Stimulated activated CD4-positive, alpha-beta T cell treated with anti-CD3 and anti-CD28 coated beads, Interleukin-2, amount 100 ng/mL, for 48 hours (primary cell): ENCODE results near the gene ZCWPW2.

Experiments
- DNase-seq, 2 donors: peaks; one replicate each; pipeline ENCODE4 v3.0.0-alpha.2; 2020

The ZCWPW2 gene

GRCh38 chr3:28386049-28386448 lies 37.5 kb downstream of the ZCWPW2 start:
- no peak for DNase-seq

- DNase-seq, result no peak
Observed at GRCh38 chr3:28388978-28389377, 40.5 kb downstream of the ZCWPW2 start.

- no peak for DNase-seq
Observed at GRCh38 chr3:28399206-28399605, 50.7 kb downstream of the ZCWPW2 start.

GRCh38 chr3:28406241-28406640 lies 57.7 kb downstream of the ZCWPW2 start:
- no peak for DNase-seq

GRCh38 chr3:28449398-28449797 lies 100.9 kb downstream of the ZCWPW2 start:
- DNase-seq, result no peak

DNA sequence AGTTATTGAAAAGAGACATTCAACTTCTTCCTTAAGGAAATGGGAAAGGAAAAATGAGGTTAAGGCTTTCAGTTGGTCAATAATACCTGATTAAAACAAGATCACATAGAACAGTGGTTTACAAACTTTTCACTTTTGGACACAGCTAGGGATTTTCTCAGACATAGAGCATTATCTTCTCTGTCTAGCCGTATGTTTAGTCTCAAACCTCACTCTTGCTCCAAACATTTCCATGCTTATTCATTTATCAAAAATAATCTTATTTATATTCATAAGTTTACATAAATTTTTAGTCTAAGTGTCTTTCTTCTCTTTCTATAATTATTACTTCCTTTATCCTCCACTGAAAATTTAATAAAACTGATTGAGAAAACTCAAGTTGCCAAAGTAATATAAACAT lies 114.3 kb downstream of the ZCWPW2 start:
- DNase-seq, result no peak

DNA sequence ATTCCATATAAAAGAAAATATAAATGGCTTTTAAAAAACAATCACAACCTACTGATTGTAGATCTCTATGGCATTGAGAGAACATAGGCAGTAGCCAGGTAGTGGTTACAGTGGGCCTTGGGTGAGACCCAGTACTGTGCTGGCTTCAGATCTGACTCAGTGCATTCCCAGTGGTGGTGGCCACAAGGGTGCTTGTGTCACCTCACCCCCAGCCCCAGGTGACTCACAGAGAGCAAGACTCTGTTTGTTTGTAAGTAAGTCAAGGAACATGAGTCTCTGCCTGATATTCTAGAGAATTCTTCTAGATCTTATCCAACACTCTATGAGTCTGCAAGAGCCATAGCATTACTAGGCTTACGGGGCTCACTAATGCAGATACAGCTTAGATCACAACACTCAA lies 118.9 kb downstream of the ZCWPW2 start:
- no peak for DNase-seq

DNA sequence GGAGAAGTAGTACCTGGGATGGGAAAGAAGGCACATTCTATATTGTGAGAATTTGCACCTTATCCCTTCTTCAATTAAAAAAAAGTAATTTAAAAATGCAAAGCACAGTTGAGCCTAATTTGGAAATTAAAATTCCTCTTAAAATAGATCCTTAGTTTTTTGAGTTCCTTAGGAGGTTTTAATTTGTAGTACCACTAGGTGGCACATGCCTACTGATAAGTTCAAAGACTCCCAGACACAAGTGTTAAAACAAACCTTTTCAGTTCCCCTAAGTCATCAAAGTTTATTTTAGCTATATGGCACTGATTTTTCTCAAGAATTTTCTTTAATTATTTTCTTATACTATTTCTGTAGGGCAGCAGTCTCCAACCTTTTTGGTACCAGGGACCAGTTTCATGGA lies 127.7 kb downstream of the ZCWPW2 start:
- no peak for DNase-seq

GRCh38 chr3:28476764-28477163 lies 128.2 kb downstream of the ZCWPW2 start:
- no peak for DNase-seq

DNA sequence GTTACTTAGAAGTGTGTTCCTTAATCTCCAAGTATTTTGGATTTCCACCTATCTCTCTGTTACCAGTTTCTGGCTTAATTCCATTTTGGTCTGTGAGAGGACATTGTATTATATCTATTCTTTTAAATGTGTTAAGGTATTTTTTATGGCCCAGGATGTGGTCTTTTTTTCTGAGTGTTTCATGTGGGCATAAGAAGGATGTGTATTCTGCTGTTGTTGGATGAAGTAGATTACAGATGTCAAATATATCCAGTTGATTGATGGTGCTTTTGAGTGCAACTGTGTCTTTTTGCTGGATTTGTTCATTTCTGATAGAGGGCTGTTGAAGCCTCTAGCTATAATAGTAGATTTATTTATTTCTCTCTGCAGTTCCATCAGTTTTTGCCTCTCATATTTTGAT lies 136.6 kb downstream of the ZCWPW2 start:
- no peak for DNase-seq

DNA sequence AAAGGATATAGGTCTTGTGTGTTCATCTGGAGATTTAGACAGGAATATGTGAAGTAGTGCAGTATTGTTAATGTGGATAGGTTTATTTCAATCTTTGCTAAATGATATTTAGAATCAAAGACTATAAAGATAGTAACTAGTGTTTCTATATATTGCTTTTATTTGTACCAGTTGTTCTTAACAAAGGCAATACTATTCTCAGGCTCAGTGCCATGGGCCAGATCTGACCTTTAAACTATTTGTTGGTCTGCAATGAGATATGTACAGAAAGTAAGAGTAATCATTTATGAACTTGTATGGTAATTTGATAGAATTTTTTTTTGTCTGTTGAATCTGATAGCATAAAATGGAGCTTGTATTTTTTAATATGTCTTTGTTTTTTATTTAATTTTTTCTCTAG lies 146.8 kb downstream of the ZCWPW2 start:
- no peak for DNase-seq

DNA sequence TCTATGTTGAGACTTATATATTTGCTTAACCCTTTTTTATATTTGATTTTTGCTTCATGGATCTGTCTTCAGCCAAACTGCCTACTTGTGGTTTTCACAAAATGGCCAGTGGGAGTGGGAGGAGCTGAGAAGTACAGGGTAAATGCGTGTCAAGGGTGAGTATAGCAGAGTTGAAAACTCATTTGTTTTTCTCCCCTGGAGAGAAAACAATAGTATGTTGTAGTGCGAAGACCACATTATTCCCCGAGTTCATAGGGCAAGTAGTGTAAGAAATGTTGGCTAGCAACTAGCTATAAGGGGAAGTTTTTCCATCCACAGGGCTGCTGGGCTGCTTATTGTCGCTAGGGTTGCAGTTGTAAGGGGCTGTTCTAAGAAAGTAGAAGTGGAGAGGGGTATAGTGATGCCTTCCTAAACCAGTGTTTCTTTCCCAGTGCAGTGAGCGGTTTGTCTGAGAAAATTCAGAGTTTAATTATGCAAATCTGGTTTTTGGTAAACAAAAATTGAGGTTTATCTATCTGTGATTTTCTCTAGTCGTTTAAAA lies 153.9 kb downstream of the ZCWPW2 start:
- DNase-seq, result no peak

DNA sequence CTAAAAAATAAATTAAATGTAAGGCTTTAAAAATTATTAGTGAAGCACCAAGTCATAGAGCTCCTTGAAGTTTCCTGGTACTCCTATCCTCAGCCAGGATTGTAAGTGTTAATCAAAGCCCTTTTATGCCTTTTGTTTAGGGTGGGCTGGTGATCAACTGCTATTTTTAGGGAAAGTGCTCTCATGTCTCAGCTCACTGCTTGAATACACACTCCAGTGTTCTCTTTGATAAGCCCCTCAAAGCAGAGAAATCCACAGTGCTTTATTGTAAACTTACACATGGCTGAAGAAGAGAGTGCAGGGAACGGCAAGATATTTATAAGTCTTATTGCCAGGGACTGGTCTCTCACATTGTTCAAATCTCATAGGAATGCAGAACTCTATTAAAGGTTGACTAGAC lies 156.5 kb downstream of the ZCWPW2 start:
- no peak for DNase-seq

GRCh38 chr3:28521663-28522062 lies 173.1 kb downstream of the ZCWPW2 start:
- no peak for DNase-seq

DNA sequence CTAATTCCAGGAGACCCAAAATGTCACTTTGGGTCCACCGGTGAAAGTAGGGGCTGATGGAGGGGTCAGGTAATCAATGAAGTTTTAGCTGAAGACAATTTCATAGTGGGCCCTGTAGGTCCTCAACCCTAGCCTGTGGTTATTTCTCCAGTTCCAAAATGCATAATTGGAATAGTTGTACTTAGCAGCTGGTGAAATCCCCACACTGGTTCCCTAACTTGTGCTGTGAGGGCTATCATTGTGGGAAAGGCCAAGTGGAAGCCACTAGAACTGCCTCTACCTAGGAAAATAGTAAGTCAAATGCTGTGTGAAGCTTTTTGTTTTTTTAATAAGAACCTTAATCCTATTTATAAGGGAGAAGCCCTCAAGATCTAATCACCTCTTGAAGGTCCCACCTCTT lies 193.8 kb downstream of the ZCWPW2 start:
- no peak for DNase-seq

DNA sequence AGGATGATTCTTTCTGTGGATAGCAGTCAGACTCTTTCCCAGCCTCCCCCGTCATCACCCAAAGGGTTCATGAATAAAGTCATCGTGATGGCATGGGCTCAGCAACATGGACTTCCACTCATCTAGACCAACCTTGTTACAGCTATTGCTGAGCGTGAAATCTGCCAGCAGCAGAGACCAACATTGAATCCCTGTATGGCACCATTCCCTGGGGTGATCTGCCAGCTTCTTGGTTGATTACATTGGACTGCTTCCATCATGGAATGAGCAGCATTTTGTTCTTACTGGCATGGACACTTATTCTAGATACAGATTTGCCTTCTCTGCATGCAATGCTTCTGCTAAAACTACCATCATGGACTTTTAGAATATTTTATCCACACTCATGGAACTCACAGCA lies 195.7 kb downstream of the ZCWPW2 start:
- DNase-seq, result no peak

DNA sequence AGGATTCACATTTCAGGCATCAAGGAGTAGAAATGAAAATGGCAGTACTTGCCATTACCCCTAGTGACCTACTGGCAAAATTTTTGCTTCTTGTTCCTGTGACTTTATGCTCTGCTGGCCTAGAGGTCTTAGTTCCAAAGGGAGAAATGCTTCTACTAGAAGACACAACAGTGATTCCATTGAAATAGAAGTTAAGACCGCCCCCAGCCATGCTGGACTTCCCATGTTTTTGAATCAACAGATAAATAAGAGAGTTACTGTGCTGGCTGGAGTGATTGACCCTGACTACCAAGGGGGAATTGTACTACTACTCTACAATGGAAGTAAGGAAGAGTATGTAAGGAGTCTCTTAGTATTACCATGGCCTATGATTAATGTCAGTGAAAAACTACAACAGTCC lies 196.3 kb downstream of the ZCWPW2 start:
- no peak for DNase-seq

- DNase-seq, result no peak
Observed at GRCh38 chr3:28547677-28548076, 199.2 kb downstream of the ZCWPW2 start.

- DNase-seq, result no peak
Observed at GRCh38 chr3:28553175-28553574, 204.7 kb downstream of the ZCWPW2 start.

DNA sequence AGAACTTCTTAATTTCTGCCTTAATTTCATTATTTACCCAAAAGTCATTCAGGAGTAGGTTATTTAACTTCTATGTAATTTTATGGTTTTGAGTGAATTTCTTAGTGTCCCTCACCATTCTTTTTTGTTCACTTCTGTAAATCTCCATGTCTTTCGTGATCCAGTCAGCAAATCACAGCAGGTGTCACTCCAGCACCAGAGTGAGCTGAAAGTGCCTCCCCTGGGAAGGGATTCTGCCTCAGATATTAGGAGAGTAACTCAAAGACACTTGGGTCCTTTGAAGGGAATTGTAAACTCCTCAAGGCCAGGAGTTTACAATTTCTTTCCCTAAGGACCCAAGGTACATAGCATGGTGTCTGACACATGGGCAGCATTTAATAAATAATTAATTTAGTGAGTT lies 207.7 kb downstream of the ZCWPW2 start:
- no peak for DNase-seq

DNA sequence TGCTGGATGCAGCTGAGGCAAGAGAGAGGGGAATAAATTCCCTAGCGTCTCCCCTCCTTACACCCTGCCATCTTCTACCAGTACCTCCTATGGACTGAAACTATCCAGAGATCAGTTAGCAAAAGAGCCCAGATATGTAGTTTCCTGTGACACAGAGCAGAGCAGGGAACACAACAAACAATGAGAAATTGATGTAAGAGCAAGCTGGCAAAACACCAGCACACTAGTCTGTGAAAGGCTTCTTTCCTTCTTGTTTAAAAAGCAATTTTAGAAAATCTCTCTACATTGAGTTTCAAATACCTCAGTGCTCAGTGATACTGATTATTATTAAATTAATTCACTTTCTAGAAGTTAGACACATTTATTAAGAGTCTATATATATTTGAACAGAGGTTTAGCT lies 215.7 kb downstream of the ZCWPW2 start:
- DNase-seq, result no peak

- DNase-seq, result no peak
Observed at GRCh38 chr3:28569357-28569756, 220.8 kb downstream of the ZCWPW2 start.

DNA sequence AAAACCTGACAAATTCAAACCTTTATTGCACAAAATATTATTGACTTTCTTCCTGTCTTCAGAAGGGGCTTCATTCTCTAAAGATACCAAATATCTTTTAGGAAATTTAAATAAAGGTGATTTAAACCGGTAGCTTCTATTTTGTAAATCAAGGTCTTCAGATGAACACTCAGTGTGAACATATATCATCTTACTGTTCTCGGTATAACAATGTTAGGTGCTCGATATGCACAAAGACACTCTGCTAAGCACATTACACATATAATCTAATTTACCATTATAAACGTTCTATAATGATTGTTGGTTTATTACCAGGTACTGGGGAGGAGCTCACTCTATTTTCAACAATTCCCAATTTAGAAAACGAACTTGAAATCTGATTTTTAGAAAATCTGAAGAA lies 225.5 kb downstream of the ZCWPW2 start:
- DNase-seq, result no peak

DNA sequence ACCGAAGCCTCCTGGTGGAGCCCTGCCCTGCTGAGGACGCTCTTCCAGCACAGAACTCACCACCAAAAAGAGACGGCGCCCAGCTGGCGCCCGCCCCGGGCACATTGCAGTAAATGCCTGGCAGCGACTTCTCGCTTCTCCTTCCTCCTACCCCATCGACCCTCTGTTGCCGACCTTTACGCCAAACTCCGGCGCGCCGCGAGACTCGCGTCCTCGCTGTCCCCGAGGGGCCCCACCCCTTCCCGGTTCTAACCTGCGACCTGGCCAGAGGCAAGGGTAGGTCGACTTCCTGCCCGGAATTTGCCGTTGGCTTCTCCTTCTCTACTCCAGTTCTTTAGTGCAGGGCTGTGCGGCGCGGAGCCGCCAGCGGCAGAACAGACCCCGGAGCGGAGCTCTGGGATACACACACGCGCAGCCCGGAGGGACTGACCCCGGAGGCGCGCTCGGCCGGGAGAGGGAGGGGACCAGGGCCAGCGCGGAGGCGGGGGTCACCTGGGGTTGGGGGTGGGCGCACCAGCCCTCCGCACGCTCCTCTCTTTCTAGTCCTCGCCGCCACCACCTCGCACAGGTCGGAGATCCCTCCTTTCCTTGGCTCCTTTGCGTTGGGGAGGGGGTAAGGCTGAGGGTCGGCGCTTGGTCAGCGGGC lies 226.7 kb downstream of the ZCWPW2 start:
- DNase-seq, result no peak
